H1 (cell line): Measurements from ENCODE around the gene CAST.

Source experiments
- CHD2 ChIP-seq: IDR thresholded peaks from 2 replicates; pipeline ENCODE4 v1.6.1; 2012; ENCODE audit warnings: low read length, improper control_type of control experiment
- EP300 ChIP-seq, 2 experiments: IDR thresholded peaks; 1 replicate in 1 of 2; 2 replicates in 1 of 2; pipeline ENCODE4 v1.6.1; 2011 to 2012; ENCODE audit warnings: low read depth in 2 of 2, low read length in 2 of 2, mild to moderate bottlenecking in 2 of 2, borderline replicate concordance in 1 of 2, inconsistent platforms in 1 of 2, moderate library complexity in 1 of 2
- POLR2AphosphoS5 ChIP-seq: IDR thresholded peaks from 2 replicates; pipeline ENCODE4 v1.6.1; 2011; ENCODE audit warnings: low read depth, low read length
- TAF1 ChIP-seq: IDR thresholded peaks from 2 replicates; pipeline ENCODE4 v1.6.1; 2011; ENCODE audit warnings: mild to moderate bottlenecking, low read depth, low read length
- TF ChIP-seq, protein P1 (sequence below), 3 experiments: IDR thresholded peaks; 1 replicate in 2 of 3; 2 replicates in 1 of 3; pipeline versions ENCODE4 v1.5.1 to v1.6.1; 2011; ENCODE audit warnings: low read length in 3 of 3, mild to moderate bottlenecking in 3 of 3, inconsistent platforms in 2 of 3, low read depth in 1 of 3, moderate library complexity in 1 of 3; ENCODE audit not compliant: insufficient read depth in 1 of 3; ENCODE audit errors: control extremely low read depth in 1 of 3
- TF ChIP-seq, protein P2 (sequence below): IDR thresholded peaks from 2 replicates; pipeline ENCODE4 v1.6.1; 2012; ENCODE audit warnings: inconsistent platforms

DNA sequence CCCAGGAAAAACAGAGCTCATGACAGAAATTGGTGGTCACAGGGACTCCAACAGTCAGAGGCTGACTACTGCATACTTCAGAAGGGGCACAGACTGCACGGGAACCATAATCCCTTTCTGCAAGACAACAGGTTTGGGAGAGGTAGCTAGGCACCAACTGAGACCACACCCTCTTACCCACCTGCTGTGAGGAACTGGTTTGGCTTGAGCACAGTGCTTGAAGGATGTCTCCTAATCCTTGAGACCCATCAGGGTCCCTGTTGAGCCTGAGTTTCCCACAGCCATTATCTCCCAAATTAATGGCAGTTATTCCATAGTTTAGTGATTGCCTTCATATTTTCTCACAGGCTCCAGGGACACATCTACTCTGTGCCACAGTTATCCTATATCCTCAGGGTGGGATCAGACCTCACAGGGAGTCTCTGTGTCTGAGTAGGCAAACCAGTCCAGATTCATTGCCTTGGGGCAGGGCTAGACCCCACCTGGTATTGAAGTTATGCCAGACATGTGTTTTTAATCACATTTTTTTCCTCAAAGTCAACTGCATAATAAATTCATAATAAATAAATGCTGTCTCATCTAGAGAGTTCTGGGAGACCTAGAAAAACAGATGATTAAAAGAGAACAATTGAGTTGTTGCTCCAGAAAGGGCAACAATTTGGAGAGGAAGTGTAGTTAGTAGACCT is 9.3 kb upstream of the CAST start:
- TF ChIP-seq, protein P1, sequence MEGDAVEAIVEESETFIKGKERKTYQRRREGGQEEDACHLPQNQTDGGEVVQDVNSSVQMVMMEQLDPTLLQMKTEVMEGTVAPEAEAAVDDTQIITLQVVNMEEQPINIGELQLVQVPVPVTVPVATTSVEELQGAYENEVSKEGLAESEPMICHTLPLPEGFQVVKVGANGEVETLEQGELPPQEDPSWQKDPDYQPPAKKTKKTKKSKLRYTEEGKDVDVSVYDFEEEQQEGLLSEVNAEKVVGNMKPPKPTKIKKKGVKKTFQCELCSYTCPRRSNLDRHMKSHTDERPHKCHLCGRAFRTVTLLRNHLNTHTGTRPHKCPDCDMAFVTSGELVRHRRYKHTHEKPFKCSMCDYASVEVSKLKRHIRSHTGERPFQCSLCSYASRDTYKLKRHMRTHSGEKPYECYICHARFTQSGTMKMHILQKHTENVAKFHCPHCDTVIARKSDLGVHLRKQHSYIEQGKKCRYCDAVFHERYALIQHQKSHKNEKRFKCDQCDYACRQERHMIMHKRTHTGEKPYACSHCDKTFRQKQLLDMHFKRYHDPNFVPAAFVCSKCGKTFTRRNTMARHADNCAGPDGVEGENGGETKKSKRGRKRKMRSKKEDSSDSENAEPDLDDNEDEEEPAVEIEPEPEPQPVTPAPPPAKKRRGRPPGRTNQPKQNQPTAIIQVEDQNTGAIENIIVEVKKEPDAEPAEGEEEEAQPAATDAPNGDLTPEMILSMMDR (IDR thresholded peaks at IDR 0.05; ENCODE audit: control extremely low read depth in 1 of 3, insufficient read depth in 1 of 3, low read depth in 1 of 3, low read length in 3 of 3), result no peak
- no peak for TF ChIP-seq TAF1
- no peak for TF ChIP-seq POLR2AphosphoS5
- no peak for TF ChIP-seq CHD2
- no peak for TF ChIP-seq EP300 (IDR thresholded peaks at IDR 0.05; ENCODE audit: borderline replicate concordance in 1 of 2, low read depth in 2 of 2, low read length in 2 of 2)
- TF ChIP-seq, protein P2, sequence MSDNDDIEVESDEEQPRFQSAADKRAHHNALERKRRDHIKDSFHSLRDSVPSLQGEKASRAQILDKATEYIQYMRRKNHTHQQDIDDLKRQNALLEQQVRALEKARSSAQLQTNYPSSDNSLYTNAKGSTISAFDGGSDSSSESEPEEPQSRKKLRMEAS, result no peak
